Measurements from ENCODE around the gene LDLRAP1. TPM values are rescaled to one million over a fixed set of nuclear protein-coding genes. Genes with fewer than 3 reads are reported as not detected.

Gene LDLRAP1
- total and polyA plus RNA-seq, 4 donors, result 5.2 to 17.8 (median 13.3) TPM

DNA sequence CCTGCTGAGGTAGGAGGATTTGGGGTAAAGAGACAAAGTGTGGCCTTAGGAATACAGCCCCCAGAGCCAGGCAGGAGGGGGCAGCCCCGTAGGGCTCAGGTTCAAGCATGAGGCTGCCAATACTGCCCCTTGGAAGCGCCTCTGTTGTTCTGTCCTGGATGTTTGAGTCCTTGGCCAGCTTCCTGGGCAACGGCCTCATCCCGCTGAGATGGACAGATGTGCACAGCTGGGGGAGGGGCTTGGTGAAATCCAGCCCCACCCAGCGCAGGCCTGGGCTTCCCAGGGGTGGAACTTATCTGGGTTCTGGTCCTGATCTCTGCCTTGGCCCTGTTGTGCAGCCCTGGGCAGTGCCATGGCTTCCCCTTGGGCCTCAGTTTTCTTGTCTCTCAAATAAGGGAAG, 38.4 kb downstream of the LDLRAP1 start:
- no peak for DNase-seq (ENCODE audit: low spot score)
- no peaks in the 10 kb centered on the region for H3K27me3 ChIP-seq (ENCODE audit: control insufficient read depth in 4 of 4, insufficient read depth in 4 of 4, low read length in 3 of 4)
- no peak overlapping the region for H3K4me3 ChIP-seq (ENCODE audit: low read depth in 1 of 3, low read length in 3 of 3)
- H3K27ac ChIP-seq (ENCODE audit: low read depth in 1 of 2, low read length in 2 of 2), result no peak overlapping the region
- no peaks in the 10 kb centered on the region for H3K9me3 ChIP-seq (ENCODE audit: control insufficient read depth in 4 of 4, low read length in 3 of 4)
- H3K36me3 ChIP-seq (ENCODE audit: control insufficient read depth in 4 of 4, insufficient read depth in 3 of 4, low read depth in 1 of 4, low read length in 3 of 4), result no peaks in the 10 kb centered on the region
- TF ChIP-seq GABPA (IDR thresholded peaks at IDR 0.05 in 1 of 2, conservative IDR thresholded peaks at IDR 0.05 in 1 of 2), result no peak
- no peak for TF ChIP-seq TAF1 (conservative IDR thresholded peaks at IDR 0.05)
- no peak for TF ChIP-seq SP1 (IDR thresholded peaks at IDR 0.05)
- H3K4me1 ChIP-seq (ENCODE audit: control insufficient read depth in 4 of 4, insufficient read depth in 4 of 4, low read length in 3 of 4), result no peaks in the 10 kb centered on the region
- H3K9ac ChIP-seq (ENCODE audit: low read depth in 1 of 2, low read length in 2 of 2), result no peak overlapping the region
- WGBS, result 69% methylated on average over 5 of the region's 5 CpGs

DNA sequence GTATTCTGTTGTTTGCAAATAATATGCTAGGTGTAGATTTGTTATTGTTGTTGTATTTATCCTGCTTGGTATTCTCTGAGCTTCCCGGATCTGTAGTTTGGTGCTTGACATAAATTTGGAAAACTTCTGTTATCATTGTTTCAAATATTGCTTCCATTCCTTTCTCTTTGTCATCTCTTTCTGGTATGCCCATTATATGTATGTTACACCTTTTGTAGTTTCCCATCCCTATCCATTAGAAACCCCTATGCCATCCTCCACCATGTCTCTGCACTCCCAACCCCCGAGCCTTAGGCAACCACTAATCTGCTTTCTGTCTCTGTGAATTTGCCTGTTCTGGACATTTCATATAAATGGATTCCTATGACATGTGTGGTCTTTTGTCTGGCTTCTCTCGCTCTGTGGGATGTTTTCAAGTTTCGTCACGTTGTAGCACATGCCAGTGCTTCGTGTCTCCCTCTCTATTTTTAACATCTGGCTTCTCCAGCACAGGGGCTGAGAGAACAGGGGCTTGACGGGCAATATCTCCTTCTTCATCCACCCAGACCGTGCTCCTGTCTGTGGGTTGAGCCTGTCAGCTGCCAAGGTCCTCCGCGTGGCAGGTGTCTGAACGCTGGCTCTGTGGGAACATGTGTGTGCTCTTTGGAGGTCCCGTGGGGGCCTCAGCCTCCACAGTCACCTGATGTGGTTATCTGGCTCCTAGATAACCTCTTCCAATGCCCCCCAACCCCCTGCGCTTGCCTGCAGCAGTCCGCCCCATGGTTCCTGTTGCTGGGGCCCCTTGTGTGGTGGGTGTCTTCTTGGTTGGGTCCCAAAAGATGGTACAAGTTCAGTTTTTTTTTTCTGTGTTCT, 40.3 kb downstream of the LDLRAP1 start:
- Histone ChIP-seq H3K27me3 (ENCODE audit: control insufficient read depth in 4 of 4, insufficient read depth in 4 of 4, low read length in 3 of 4) (no peaks in the 10 kb centered on the region), H3K27ac (ENCODE audit: low read depth in 1 of 2, low read length in 2 of 2) (no peak overlapping the region), H3K4me1 (ENCODE audit: control insufficient read depth in 4 of 4, insufficient read depth in 4 of 4, low read length in 3 of 4) (no peaks in the 10 kb centered on the region), H3K4me3 (ENCODE audit: low read depth in 1 of 3, low read length in 3 of 3) (no peak overlapping the region), H3K9ac (ENCODE audit: low read depth in 1 of 2, low read length in 2 of 2) (no peak overlapping the region), H3K36me3 (ENCODE audit: control insufficient read depth in 4 of 4, insufficient read depth in 3 of 4, low read depth in 1 of 4, low read length in 3 of 4) (no peaks in the 10 kb centered on the region), H3K9me3 (ENCODE audit: control insufficient read depth in 4 of 4, low read length in 3 of 4) (no peaks in the 10 kb centered on the region)
- 93% methylated on average over 14 of the region's 14 CpGs for WGBS
- TF ChIP-seq EGR1 (IDR thresholded peaks at IDR 0.05; ENCODE audit: low read depth in 2 of 2) (no peak), HNF4A (conservative IDR thresholded peaks at IDR 0.05) (no peak), YY1 (IDR thresholded peaks at IDR 0.05) (no peak), NR2F2 (IDR thresholded peaks at IDR 0.05) (no peak), RAD21 (IDR thresholded peaks at IDR 0.05) (no peak), RXRA (IDR thresholded peaks at IDR 0.05) (no peak)
- TF ChIP-seq, protein P1, sequence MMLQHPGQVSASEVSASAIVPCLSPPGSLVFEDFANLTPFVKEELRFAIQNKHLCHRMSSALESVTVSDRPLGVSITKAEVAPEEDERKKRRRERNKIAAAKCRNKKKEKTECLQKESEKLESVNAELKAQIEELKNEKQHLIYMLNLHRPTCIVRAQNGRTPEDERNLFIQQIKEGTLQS (IDR thresholded peaks at IDR 0.05), result no peak
- TF ChIP-seq, protein P2, sequence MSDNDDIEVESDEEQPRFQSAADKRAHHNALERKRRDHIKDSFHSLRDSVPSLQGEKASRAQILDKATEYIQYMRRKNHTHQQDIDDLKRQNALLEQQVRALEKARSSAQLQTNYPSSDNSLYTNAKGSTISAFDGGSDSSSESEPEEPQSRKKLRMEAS (IDR thresholded peaks at IDR 0.05), result no peak
- TF ChIP-seq, protein P3, sequence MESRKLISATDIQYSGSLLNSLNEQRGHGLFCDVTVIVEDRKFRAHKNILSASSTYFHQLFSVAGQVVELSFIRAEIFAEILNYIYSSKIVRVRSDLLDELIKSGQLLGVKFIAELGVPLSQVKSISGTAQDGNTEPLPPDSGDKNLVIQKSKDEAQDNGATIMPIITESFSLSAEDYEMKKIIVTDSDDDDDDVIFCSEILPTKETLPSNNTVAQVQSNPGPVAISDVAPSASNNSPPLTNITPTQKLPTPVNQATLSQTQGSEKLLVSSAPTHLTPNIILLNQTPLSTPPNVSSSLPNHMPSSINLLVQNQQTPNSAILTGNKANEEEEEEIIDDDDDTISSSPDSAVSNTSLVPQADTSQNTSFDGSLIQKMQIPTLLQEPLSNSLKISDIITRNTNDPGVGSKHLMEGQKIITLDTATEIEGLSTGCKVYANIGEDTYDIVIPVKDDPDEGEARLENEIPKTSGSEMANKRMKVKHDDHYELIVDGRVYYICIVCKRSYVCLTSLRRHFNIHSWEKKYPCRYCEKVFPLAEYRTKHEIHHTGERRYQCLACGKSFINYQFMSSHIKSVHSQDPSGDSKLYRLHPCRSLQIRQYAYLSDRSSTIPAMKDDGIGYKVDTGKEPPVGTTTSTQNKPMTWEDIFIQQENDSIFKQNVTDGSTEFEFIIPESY (IDR thresholded peaks at IDR 0.05), result no peak
- DNase-seq (ENCODE audit: low spot score), result no peak

DNA sequence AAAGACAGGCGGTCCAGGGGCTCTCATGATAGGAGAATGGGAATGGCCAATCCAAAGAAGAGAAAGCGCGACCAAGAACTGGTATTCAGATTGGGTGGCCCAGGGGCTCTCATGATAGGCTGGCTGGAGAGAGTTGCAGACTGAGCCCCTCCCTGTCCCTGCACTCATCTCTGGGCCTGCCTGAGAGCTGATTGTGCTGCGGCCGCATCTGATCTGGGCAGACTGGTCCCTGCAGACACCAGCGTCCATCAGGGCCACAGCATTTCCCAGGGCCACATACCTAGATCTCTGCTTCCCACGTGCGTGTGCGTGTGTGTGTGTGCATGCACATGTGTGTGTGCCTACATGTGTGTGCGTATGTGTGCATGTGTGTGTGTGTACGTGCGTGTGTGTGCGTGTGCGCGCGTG, 42.8 kb downstream of the LDLRAP1 start:
- H3K4me1 ChIP-seq (ENCODE audit: control insufficient read depth in 4 of 4, insufficient read depth in 4 of 4, low read length in 3 of 4), result no peaks in the 10 kb centered on the region
- TF ChIP-seq RAD21 (IDR thresholded peaks at IDR 0.05) (no peak), GABPA (IDR thresholded peaks at IDR 0.05 in 1 of 2, conservative IDR thresholded peaks at IDR 0.05 in 1 of 2) (no peak), SP1 (IDR thresholded peaks at IDR 0.05) (no peak), FOXA1 (IDR thresholded peaks at IDR 0.05) (no peak), RXRA (IDR thresholded peaks at IDR 0.05) (no peak), EGR1 (IDR thresholded peaks at IDR 0.05; ENCODE audit: low read depth in 2 of 2) (no peak), YY1 (IDR thresholded peaks at IDR 0.05) (no peak), HNF4A (conservative IDR thresholded peaks at IDR 0.05) (no peak), NR2F2 (IDR thresholded peaks at IDR 0.05) (no peak)
- TF ChIP-seq, protein P3 (IDR thresholded peaks at IDR 0.05), result no peak
- TF ChIP-seq, protein P1 (IDR thresholded peaks at IDR 0.05), result no peak
- H3K9ac ChIP-seq (ENCODE audit: low read depth in 1 of 2, low read length in 2 of 2), result no peak overlapping the region

More for the DNA sequence above, 42.8 kb downstream of the LDLRAP1 start:
- Histone ChIP-seq H3K9me3 (ENCODE audit: control insufficient read depth in 4 of 4, low read length in 3 of 4) (no peaks in the 10 kb centered on the region), H3K27me3 (ENCODE audit: control insufficient read depth in 4 of 4, insufficient read depth in 4 of 4, low read length in 3 of 4) (no peaks in the 10 kb centered on the region), H3K36me3 (ENCODE audit: control insufficient read depth in 4 of 4, insufficient read depth in 3 of 4, low read depth in 1 of 4, low read length in 3 of 4) (no peaks in the 10 kb centered on the region), H3K4me3 (ENCODE audit: low read depth in 1 of 3, low read length in 3 of 3) (no peak overlapping the region), H3K27ac (ENCODE audit: low read depth in 1 of 2, low read length in 2 of 2) (no peak overlapping the region)
- DNase-seq (ENCODE audit: low spot score), result no peak
- WGBS, result 97% methylated on average over 16 of the region's 16 CpGs

All from liver (tissue), 9 donors.